K562 (cell line): ENCODE data around the gene ANKRD2. TPM values are rescaled to one million over a fixed set of nuclear protein-coding genes. Genes with fewer than 3 reads are reported as not detected.

Experiments
- HIVEP1 ChIP-seq: fragments of 250-450 bp; sonication (Bioruptor Pico); IDR thresholded peaks from 2 replicates; pipeline ENCODE4 v1.4.0; 2020; ENCODE audit warnings: mild to moderate bottlenecking
- ILK ChIP-seq: fragments of 450-650 bp; IDR thresholded peaks from 2 replicates; pipeline ENCODE4 v1.6.1; 2016; ENCODE audit warnings: missing genetic modification characterization, low read depth, mild to moderate bottlenecking, missing compliant biosample characterization, moderate library complexity, borderline replicate concordance
- POLR2AphosphoS5 ChIP-seq: IDR thresholded peaks from 2 replicates; pipeline ENCODE4 v1.6.1; 2011; ENCODE audit warnings: mild to moderate bottlenecking, low read depth, low read length, moderate library complexity; ENCODE audit not compliant: control insufficient read depth, insufficient read depth
- SAFB2 ChIP-seq: fragments of 200-400 bp; formaldehyde crosslinking; IDR thresholded peaks from 2 replicates; pipeline ENCODE4 v1.6.1; 2018; ENCODE audit warnings: borderline replicate concordance, low read length, low read depth, moderate library complexity; ENCODE audit not compliant: severe bottlenecking
- polyA plus RNA-seq, 8 experiments: library from polyadenylated mRNA; depleted of rRNA in 4 of 8; stranded (reverse) in 5 of 8; unstranded in 3 of 8; fragments of >200 nt; fragmentation: Nextera tagmentation in 2 of 8; fragmentation: Illumina TruSeq in 1 of 8; extraction: Ambion mirVana in 2 of 8; extraction: Trizol in 1 of 8; gene quantifications; 2 replicates each; pipeline versions ENCODE4 v1.2.1 to v1.2.3, GENCODE V29; 2011 to 2014; ENCODE audit warnings: inconsistent platforms in 1 of 8, missing spikeins in 1 of 8
- total RNA-seq, 7 experiments: library from RNA; depleted of rRNA in 6 of 7; stranded (reverse); fragments of >200 nt in 6 of 7; fragmentation: Illumina TruSeq in 2 of 7; extraction: Trizol in 2 of 7; gene quantifications; 2 replicates each; pipeline versions ENCODE4 v1.2.1 to v1.2.3, GENCODE V29; 2011 to 2021; ENCODE audit warnings: low replicate concordance in 1 of 7
- TF ChIP-seq, protein P1 (sequence below): sonication (generic); formaldehyde crosslinking; IDR thresholded peaks from 2 replicates; pipeline ENCODE4 v1.8.0; 2022; ENCODE audit warnings: mild to moderate bottlenecking, missing genetic modification reagents

Gene ANKRD2
- total and polyA plus RNA-seq, 9 of the 15 experiments (the other 6 are each of a cell fraction or from before 2014, with no cell fraction given) = not detected

DNA sequence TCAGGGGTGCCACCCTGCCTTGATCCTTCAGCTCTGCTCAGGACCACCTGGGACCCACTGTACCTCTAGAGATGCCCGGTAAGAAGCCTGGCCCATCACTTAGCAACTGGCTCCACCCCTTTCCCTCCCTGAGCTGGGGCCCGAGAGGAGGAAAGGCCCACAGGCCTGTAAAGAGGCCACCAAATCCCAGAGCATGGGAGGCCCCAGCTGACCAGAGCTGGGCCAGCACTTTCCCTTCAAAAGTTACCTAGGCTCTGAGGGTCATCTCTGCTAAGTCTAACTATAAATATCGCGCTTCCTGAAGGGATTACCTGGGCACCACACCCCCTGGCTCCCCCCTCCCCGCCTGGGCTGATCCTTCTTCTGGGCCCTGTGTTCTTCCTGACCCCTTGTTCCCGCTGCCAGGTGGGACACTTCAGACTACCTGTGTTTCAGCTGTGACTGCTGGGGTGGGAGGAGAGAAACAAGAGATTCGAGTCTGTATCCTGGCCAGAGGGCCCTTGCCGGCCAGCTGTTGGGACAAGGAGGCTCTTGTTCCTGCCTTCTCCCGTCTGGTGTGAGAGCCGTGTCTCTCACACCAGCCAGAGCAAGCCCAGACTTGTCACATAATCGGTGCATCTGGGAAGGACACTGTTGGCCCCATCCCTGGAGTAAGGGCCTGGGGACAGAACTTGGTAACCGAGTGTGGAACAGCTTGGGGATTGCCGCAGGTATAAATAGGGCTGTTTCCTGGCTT is 22.8 kb upstream of the ANKRD2 start (continued):
- no peak for TF ChIP-seq ILK (tag)
- TF ChIP-seq, protein P1, sequence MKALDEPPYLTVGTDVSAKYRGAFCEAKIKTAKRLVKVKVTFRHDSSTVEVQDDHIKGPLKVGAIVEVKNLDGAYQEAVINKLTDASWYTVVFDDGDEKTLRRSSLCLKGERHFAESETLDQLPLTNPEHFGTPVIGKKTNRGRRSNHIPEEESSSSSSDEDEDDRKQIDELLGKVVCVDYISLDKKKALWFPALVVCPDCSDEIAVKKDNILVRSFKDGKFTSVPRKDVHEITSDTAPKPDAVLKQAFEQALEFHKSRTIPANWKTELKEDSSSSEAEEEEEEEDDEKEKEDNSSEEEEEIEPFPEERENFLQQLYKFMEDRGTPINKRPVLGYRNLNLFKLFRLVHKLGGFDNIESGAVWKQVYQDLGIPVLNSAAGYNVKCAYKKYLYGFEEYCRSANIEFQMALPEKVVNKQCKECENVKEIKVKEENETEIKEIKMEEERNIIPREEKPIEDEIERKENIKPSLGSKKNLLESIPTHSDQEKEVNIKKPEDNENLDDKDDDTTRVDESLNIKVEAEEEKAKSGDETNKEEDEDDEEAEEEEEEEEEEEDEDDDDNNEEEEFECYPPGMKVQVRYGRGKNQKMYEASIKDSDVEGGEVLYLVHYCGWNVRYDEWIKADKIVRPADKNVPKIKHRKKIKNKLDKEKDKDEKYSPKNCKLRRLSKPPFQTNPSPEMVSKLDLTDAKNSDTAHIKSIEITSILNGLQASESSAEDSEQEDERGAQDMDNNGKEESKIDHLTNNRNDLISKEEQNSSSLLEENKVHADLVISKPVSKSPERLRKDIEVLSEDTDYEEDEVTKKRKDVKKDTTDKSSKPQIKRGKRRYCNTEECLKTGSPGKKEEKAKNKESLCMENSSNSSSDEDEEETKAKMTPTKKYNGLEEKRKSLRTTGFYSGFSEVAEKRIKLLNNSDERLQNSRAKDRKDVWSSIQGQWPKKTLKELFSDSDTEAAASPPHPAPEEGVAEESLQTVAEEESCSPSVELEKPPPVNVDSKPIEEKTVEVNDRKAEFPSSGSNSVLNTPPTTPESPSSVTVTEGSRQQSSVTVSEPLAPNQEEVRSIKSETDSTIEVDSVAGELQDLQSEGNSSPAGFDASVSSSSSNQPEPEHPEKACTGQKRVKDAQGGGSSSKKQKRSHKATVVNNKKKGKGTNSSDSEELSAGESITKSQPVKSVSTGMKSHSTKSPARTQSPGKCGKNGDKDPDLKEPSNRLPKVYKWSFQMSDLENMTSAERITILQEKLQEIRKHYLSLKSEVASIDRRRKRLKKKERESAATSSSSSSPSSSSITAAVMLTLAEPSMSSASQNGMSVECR (CRISPR knock-in tag) = no peak
- no peak for TF ChIP-seq SAFB2
- TF ChIP-seq HIVEP1 = no peak
- no peak for TF ChIP-seq POLR2AphosphoS5
